Measurements from ENCODE around the gene TRAM2.

DNA sequence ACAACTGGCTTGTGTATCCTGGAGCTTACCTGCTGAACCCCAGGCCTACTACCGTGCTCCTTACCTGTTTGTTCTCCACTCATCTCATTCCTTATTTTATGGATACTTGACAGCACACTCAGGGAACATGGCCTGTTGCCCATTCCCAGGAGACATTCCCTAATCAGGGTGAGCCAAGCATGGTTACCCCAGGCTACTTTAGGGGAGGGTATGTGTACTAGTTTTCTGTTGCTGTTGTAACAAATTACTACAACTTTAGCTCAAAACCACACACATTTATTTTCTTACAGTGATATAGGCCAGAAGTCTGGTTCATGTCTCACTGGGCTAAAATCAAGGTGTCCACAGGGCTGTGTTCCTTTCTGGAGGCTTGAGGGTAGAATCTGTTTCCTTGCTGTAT lies 15.0 kb upstream of the TRAM2 start:
- TF ChIP-seq, protein P1, sequence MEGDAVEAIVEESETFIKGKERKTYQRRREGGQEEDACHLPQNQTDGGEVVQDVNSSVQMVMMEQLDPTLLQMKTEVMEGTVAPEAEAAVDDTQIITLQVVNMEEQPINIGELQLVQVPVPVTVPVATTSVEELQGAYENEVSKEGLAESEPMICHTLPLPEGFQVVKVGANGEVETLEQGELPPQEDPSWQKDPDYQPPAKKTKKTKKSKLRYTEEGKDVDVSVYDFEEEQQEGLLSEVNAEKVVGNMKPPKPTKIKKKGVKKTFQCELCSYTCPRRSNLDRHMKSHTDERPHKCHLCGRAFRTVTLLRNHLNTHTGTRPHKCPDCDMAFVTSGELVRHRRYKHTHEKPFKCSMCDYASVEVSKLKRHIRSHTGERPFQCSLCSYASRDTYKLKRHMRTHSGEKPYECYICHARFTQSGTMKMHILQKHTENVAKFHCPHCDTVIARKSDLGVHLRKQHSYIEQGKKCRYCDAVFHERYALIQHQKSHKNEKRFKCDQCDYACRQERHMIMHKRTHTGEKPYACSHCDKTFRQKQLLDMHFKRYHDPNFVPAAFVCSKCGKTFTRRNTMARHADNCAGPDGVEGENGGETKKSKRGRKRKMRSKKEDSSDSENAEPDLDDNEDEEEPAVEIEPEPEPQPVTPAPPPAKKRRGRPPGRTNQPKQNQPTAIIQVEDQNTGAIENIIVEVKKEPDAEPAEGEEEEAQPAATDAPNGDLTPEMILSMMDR (IDR thresholded peaks at IDR 0.05; ENCODE audit: low read depth, low read length, missing input control): no peak
- TF ChIP-seq NR2F2 (IDR thresholded peaks at IDR 0.05): no peak
- TF ChIP-seq EGR1 (IDR thresholded peaks at IDR 0.05; ENCODE audit: low read depth in 2 of 2): no peak
- TF ChIP-seq TAF1 (conservative IDR thresholded peaks at IDR 0.05): no peak
- no peak for TF ChIP-seq REST (IDR thresholded peaks at IDR 0.05)
- TF ChIP-seq FOXA1 (IDR thresholded peaks at IDR 0.05): no peak
- no peak for TF ChIP-seq SP1 (IDR thresholded peaks at IDR 0.05)
- TF ChIP-seq RAD21 (IDR thresholded peaks at IDR 0.05): no peak
- no peak for TF ChIP-seq JUND (IDR thresholded peaks at IDR 0.05)

Data from liver (tissue), 3 donors.